ENCODE data around the gene TRIP10. TPM values are rescaled to one million over a fixed set of nuclear protein-coding genes. Genes with fewer than 3 reads are reported as not detected.

TRIP10 gene
- total and polyA plus RNA-seq, 2 of the 13 experiments (the other 11 are each of a cell fraction or from before 2014, with no cell fraction given): 32.5 to 33.2 TPM

- no peak for TF ChIP-seq ZMAT5 (CRISPR knock-in tag; IDR thresholded peaks at IDR 0.05; ENCODE audit: borderline replicate concordance, low read depth)
- peak; percentile 64; the same call in 1 of the 2 replicates for TF ChIP-seq TAF1 (CRISPR knock-in tag; IDR thresholded peaks at IDR 0.05)
- TF ChIP-seq, protein P1, sequence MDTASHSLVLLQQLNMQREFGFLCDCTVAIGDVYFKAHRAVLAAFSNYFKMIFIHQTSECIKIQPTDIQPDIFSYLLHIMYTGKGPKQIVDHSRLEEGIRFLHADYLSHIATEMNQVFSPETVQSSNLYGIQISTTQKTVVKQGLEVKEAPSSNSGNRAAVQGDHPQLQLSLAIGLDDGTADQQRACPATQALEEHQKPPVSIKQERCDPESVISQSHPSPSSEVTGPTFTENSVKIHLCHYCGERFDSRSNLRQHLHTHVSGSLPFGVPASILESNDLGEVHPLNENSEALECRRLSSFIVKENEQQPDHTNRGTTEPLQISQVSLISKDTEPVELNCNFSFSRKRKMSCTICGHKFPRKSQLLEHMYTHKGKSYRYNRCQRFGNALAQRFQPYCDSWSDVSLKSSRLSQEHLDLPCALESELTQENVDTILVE (CRISPR knock-in tag; IDR thresholded peaks at IDR 0.05): 0 out of 2 replicates have a peak, but pooled peaks have one; percentile 23
- TF ChIP-seq AHR (CRISPR knock-in tag; IDR thresholded peaks at IDR 0.05): 0 out of 2 replicates have a peak, but pooled peaks have one; percentile 93
- peak; percentile 73 for TF ChIP-seq KMT2A (CRISPR knock-in tag; IDR thresholded peaks at IDR 0.05)
- TF ChIP-seq CBX1 (IDR thresholded peaks at IDR 0.05; ENCODE audit: low read depth): peak; percentile 26
- TF ChIP-seq CREB1 (IDR thresholded peaks at IDR 0.05): peak; percentile 48; the same call in 1 of the 2 replicates
- no peak for TF ChIP-seq CREB1 (CRISPR knock-in tag; IDR thresholded peaks at IDR 0.05)
- TF ChIP-seq SAP130 (CRISPR knock-in tag; IDR thresholded peaks at IDR 0.05; ENCODE audit: low read depth): peak; percentile 93
- TF ChIP-seq GTF3A (CRISPR knock-in tag; conservative IDR thresholded peaks at IDR 0.05): no peak; the same call in 1 of the 2 replicates
- 0 out of 2 replicates have a peak, but pooled peaks have one; percentile 25 for TF ChIP-seq MIER3 (CRISPR knock-in tag; IDR thresholded peaks at IDR 0.05; ENCODE audit: borderline replicate concordance)
- TF ChIP-seq TMF1 (CRISPR knock-in tag; IDR thresholded peaks at IDR 0.05; ENCODE audit: low read depth): peak; percentile 38; the same call in 1 of the 2 replicates
- peak; percentile 94 for TF ChIP-seq DMAP1 (CRISPR knock-in tag; IDR thresholded peaks at IDR 0.05)
- TF ChIP-seq MTF2 (CRISPR knock-in tag; IDR thresholded peaks at IDR 0.05; ENCODE audit: borderline replicate concordance): no peak; the same call in 1 of the 2 replicates
- TF ChIP-seq ZSCAN22 (CRISPR knock-in tag; IDR thresholded peaks at IDR 0.05): no peak
- no peak for TF ChIP-seq JUN (CRISPR knock-in tag; IDR thresholded peaks at IDR 0.05)
- TF ChIP-seq SIX4 (CRISPR knock-in tag; IDR thresholded peaks at IDR 0.05): no peak
- no peak; the same call in 1 of the 2 replicates for TF ChIP-seq ZSCAN29 (CRISPR knock-in tag; conservative IDR thresholded peaks at IDR 0.05)
- 0 out of 2 replicates have a peak, but pooled peaks have one; percentile 29 for TF ChIP-seq HIC2 (CRISPR knock-in tag; IDR thresholded peaks at IDR 0.05; ENCODE audit: low read depth)
- no peak for TF ChIP-seq NAIF1 (CRISPR knock-in tag; IDR thresholded peaks at IDR 0.05; ENCODE audit: borderline replicate concordance)
- TF ChIP-seq ZNF317 (CRISPR knock-in tag; IDR thresholded peaks at IDR 0.05): peak; percentile 38
- TF ChIP-seq ZNF3 (CRISPR knock-in tag; IDR thresholded peaks at IDR 0.05): no peak
- TF ChIP-seq, protein P2, sequence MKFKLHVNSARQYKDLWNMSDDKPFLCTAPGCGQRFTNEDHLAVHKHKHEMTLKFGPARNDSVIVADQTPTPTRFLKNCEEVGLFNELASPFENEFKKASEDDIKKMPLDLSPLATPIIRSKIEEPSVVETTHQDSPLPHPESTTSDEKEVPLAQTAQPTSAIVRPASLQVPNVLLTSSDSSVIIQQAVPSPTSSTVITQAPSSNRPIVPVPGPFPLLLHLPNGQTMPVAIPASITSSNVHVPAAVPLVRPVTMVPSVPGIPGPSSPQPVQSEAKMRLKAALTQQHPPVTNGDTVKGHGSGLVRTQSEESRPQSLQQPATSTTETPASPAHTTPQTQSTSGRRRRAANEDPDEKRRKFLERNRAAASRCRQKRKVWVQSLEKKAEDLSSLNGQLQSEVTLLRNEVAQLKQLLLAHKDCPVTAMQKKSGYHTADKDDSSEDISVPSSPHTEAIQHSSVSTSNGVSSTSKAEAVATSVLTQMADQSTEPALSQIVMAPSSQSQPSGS (CRISPR knock-in tag; IDR thresholded peaks at IDR 0.05): peak; percentile 69; the same call in 1 of the 2 replicates
- TF ChIP-seq ZNF619 (CRISPR knock-in tag; IDR thresholded peaks at IDR 0.05): 0 out of 2 replicates have a peak, but pooled peaks have one; percentile 69
- peak; percentile 62; the same call in 1 of the 2 replicates for TF ChIP-seq ZNF44 (CRISPR knock-in tag; IDR thresholded peaks at IDR 0.05)
- TF ChIP-seq TAF15 (IDR thresholded peaks at IDR 0.05; ENCODE audit: low read depth, low read length, poor library complexity, severe bottlenecking): no peak
- no peak for TF ChIP-seq KDM5A (IDR thresholded peaks at IDR 0.05; ENCODE audit: borderline replicate concordance, low read length)
- no peak for TF ChIP-seq ZNF235 (CRISPR knock-in tag; IDR thresholded peaks at IDR 0.05; ENCODE audit: borderline replicate concordance)
Measured at GRCh38 chr19:6753178-6754031, 13.9 kb downstream of the TRIP10 start (continued).

Data from HepG2 (cell line).